HCEC 1CT (cell line): ENCODE data around the gene HLA-DPA1.
A peak's percentile ranks its signal among the peaks of the same experiment; 100 is the strongest.
"Not testable (repeated sequence)": the region's sequence is repeated elsewhere in the genome, so short reads cannot be mapped to it uniquely, and the experiment has no call there.

ENCODE experiments used
- DNase-seq: peaks from one replicate; pipeline ENCODE4 v3.0.0-alpha.2; 2017

Gene HLA-DPA1

GRCh38 chr6:33073431-33073871, at the start of gene HLA-DPA1:
Gene HLA-DPA1, minus strand, starts transcription at chr6:33073649.
- DNase-seq, result peak; percentile 13

GRCh38 chr6:33123181-33123580, 49.7 kb upstream of the HLA-DPA1 start:
- DNase-seq, result no peak

GRCh38 chr6:33120001-33120400, 46.6 kb upstream of the HLA-DPA1 start:
- no peak for DNase-seq

- peak; percentile 31 for DNase-seq
Observed at GRCh38 chr6:33118525-33119123, 45.2 kb upstream of the HLA-DPA1 start.

GRCh38 chr6:33117811-33118277, 44.4 kb upstream of the HLA-DPA1 start:
- DNase-seq, result no peak

GRCh38 chr6:33116841-33117711, 43.6 kb upstream of the HLA-DPA1 start:
- no peak for DNase-seq

GRCh38 chr6:33116417-33116816, 43.0 kb upstream of the HLA-DPA1 start:
- no peak for DNase-seq

GRCh38 chr6:33114406-33114805, 41.0 kb upstream of the HLA-DPA1 start:
- DNase-seq, result no peak

GRCh38 chr6:33113755-33114154, 40.3 kb upstream of the HLA-DPA1 start:
- DNase-seq, result no peak

- peak; percentile 35 for DNase-seq
Observed at GRCh38 chr6:33112148-33112547, 38.7 kb upstream of the HLA-DPA1 start.

- DNase-seq, result no peak
Observed at GRCh38 chr6:33108307-33108706, 34.9 kb upstream of the HLA-DPA1 start.

GRCh38 chr6:33107641-33108040, 34.2 kb upstream of the HLA-DPA1 start:
- DNase-seq, result no peak

- DNase-seq, result no peak
Observed at GRCh38 chr6:33105916-33106871, 32.7 kb upstream of the HLA-DPA1 start.

- no peak for DNase-seq
Observed at GRCh38 chr6:33105386-33105785, 31.9 kb upstream of the HLA-DPA1 start.

- no peak for DNase-seq
Observed at GRCh38 chr6:33104887-33105286, 31.4 kb upstream of the HLA-DPA1 start.

GRCh38 chr6:33103776-33104175, 30.3 kb upstream of the HLA-DPA1 start:
- no peak for DNase-seq

GRCh38 chr6:33101121-33101737, 27.8 kb upstream of the HLA-DPA1 start:
- DNase-seq, result not testable (repeated sequence)

- no peak for DNase-seq
Observed at GRCh38 chr6:33095681-33096080, 22.2 kb upstream of the HLA-DPA1 start.

GRCh38 chr6:33093855-33094254, 20.4 kb upstream of the HLA-DPA1 start:
- DNase-seq, result no peak

GRCh38 chr6:33092385-33092784, 18.9 kb upstream of the HLA-DPA1 start:
- DNase-seq, result no peak

GRCh38 chr6:33091957-33092356, 18.5 kb upstream of the HLA-DPA1 start:
- DNase-seq, result no peak

GRCh38 chr6:33088931-33089620, 15.6 kb upstream of the HLA-DPA1 start:
- no peak for DNase-seq
